Endothelial cell (in vitro differentiated cells): ENCODE results near the gene TSR1. TPM values are rescaled to one million over a fixed set of nuclear protein-coding genes. Genes with fewer than 3 reads are reported as not detected.

ENCODE experiments used
- DNase-seq: peaks from one replicate; pipeline ENCODE4 v3.0.0; 2021; ENCODE audit warnings: low spot score
- H3K27ac Mint-ChIP-seq: one replicate; pipeline ENCODE4 v1.8.0; 2021; ENCODE audit warnings: mixed read lengths, inconsistent platforms; ENCODE audit not compliant: unreplicated experiment
- H3K27me3 Mint-ChIP-seq: one replicate; pipeline ENCODE4 v1.8.0; 2021; ENCODE audit warnings: mild to moderate bottlenecking, moderate library complexity, mixed read lengths, inconsistent platforms; ENCODE audit not compliant: unreplicated experiment
- H3K36me3 Mint-ChIP-seq: one replicate; pipeline ENCODE4 v1.8.0; 2021; ENCODE audit warnings: mild to moderate bottlenecking, low read depth, mixed read lengths, inconsistent platforms; ENCODE audit not compliant: unreplicated experiment
- H3K4me1 Mint-ChIP-seq: one replicate; pipeline ENCODE4 v1.8.0; 2021; ENCODE audit warnings: mild to moderate bottlenecking, mixed read lengths, inconsistent platforms; ENCODE audit not compliant: unreplicated experiment
- H3K4me3 Mint-ChIP-seq: one replicate; pipeline ENCODE4 v1.8.0; 2021; ENCODE audit warnings: mild to moderate bottlenecking, mixed read lengths, inconsistent platforms; ENCODE audit not compliant: unreplicated experiment
- H3K9me3 Mint-ChIP-seq: one replicate; pipeline ENCODE4 v1.8.0; 2021; ENCODE audit warnings: mixed read lengths, inconsistent platforms; ENCODE audit not compliant: unreplicated experiment
- total RNA-seq: library from RNA; stranded (reverse); fragmentation: NEBNext Ultra II Directional; extraction: Animal tissue kit (Norgen Biotek cat#: 25700); gene quantifications from one replicate; pipeline ENCODE4 v1.2.1, GENCODE V29; 2021; ENCODE audit not compliant: unreplicated experiment
- TF ChIP-seq, protein P1 (sequence below): fragments of 200-600 bp; sonication (generic); IDR thresholded peaks from one replicate; pipeline ENCODE4 v1.5.0; 2021; ENCODE audit warnings: antibody characterized with exemption; ENCODE audit not compliant: unreplicated experiment

TSR1 gene
- total RNA-seq, 1 donor from 2014 or later, result 20.9 TPM

DNA sequence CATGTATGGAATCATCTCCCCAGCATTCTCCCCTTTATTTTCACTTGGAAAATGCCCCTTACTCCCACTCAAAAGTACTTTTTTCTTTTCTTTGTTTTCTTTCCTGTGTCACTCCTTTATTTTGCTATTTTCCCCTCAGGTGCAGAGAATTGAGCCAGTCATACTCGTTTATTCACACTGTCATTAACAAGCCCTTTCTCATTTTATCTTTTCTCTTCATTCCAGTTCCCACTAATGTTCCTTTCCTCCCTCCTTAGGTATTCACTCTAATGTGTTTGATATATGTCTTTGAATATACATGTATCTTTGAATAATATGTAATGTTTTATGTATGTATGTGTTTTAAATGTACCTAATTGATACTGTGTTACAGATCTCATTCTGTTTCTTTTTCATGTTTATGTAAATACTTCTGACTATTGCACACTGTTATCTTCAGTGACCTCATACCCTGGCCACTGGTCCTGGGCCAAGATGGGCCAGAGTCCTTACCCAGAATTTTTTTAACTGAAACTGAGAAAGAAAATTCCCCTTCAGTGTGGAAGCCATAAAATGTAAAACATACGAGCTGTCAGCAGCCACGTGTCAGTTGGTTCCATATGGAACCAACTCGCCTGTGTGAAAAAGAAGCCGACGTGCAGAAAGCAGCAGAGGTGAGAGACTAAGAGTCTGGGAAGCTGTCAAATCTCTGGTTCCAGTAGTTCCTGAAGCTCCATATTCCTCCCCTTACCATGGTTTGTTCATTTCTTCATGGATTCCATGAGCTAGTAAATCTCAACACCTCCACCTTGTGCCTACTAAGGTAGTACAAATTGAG is 26.7 kb downstream of the TSR1 start:
- peaks cover 4% of the 10 kb centered on the region for H3K4me1 Mint-ChIP-seq
- H3K9me3 Mint-ChIP-seq, result no peaks in the 10 kb centered on the region

DNA sequence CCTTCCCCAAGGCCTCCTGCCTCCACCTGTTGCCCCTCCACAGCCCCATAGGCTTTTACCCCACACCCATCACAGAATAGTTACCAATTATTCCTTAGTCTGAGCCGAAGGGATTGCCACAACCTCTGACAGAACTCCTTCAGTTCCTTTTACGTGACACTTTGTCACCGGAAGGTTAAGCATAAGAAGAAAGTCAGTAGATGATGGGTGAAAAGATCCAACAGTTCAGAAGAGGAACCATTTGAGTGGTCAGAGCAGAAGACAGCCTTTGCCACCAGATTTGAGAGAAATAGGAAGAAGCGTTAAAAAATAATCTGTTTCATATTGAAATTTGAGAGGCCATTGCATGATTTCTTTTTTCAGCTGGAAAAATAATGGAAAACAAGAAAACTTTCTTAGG is 31.3 kb downstream of the TSR1 start:
- H3K9me3 Mint-ChIP-seq, result no peaks in the 10 kb centered on the region
- peaks cover 7% of the 10 kb centered on the region for H3K27me3 Mint-ChIP-seq
- no peak overlapping the region for H3K27ac Mint-ChIP-seq
- no peak for DNase-seq
- peak overlapping the region; percentile 28 for H3K4me3 Mint-ChIP-seq
- H3K36me3 Mint-ChIP-seq, result peaks cover 5% of the 10 kb centered on the region
- TF ChIP-seq, protein P1, sequence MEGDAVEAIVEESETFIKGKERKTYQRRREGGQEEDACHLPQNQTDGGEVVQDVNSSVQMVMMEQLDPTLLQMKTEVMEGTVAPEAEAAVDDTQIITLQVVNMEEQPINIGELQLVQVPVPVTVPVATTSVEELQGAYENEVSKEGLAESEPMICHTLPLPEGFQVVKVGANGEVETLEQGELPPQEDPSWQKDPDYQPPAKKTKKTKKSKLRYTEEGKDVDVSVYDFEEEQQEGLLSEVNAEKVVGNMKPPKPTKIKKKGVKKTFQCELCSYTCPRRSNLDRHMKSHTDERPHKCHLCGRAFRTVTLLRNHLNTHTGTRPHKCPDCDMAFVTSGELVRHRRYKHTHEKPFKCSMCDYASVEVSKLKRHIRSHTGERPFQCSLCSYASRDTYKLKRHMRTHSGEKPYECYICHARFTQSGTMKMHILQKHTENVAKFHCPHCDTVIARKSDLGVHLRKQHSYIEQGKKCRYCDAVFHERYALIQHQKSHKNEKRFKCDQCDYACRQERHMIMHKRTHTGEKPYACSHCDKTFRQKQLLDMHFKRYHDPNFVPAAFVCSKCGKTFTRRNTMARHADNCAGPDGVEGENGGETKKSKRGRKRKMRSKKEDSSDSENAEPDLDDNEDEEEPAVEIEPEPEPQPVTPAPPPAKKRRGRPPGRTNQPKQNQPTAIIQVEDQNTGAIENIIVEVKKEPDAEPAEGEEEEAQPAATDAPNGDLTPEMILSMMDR, result no peak
- peaks cover 19% of the 10 kb centered on the region for H3K4me1 Mint-ChIP-seq

More for the DNA sequence above, 26.7 kb downstream of the TSR1 start:
- TF ChIP-seq, protein P1, result no peak
- Mint-ChIP-seq H3K4me3 (no peak overlapping the region), H3K27me3 (no peaks in the 10 kb centered on the region), H3K36me3 (no peaks in the 10 kb centered on the region), H3K27ac (no peak overlapping the region)
- DNase-seq, result no peak

DNA sequence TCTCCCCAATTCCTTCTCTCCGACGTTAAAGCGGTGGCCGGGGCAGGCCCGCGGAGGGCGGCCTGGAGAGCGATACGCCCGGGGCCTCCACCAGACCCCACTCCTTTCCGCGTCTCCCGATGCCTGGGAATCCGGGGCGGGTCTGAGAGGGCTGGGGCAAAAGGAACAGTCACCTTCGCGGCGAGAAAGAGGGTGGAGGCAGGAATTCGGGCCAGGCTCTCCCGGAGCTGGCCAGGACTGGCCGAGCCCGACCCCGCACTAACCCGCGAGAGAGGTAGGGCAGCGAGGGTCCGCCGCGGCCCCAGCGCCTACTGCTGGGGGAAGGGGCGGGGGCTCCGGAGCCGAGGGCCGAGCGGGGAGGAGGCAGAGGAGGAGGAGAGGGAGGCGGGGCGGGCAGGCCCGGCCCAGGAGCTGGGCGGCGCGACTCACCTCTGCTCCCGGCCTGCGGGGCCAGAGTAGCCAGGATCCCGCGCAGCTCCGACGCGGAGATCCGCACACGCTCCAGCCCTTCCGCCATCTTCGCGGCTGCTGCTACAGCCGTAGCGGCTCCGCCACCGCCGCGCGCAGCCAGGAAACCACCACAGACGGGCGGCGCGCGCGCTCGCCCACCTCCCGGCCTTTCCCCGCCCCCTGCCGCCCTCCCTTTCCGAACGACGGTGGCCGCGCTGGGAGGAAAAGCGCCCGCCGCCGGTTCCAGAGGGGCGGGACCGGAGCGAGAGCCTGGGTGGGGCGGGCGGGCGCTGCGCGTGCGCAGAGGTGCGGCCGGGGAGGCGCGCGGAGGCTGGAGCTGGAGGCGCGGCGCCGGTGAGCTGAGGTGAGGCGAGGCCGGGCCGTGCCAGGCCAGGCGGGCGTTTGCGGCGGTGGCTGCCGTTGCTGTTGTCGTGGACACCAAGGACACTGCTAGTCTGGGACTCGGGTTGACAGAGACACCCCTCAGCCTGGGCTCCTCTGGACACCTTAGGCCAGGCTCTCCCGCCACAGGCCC is 32.8 kb downstream of the TSR1 start, which contains the start of the genes SMG6 and SRR:
Gene SMG6, minus strand, starts transcription at position 582 of the 985 bp plus-strand sequence. Its CDS starts 65 bp downstream, at position 517.
Gene SRR, plus strand, starts transcription at position 747 of the 985 bp plus-strand sequence. CDS start 11,611 bp downstream, outside the sequence.
- TF ChIP-seq, protein P1, result no peak
- H3K36me3 Mint-ChIP-seq, result peaks cover 11% of the 10 kb centered on the region
- H3K9me3 Mint-ChIP-seq, result no peaks in the 10 kb centered on the region
- H3K4me1 Mint-ChIP-seq, result peaks cover 23% of the 10 kb centered on the region
- H3K27ac Mint-ChIP-seq, result peak within 1 kb of the TSS; percentile 67
- H3K4me3 Mint-ChIP-seq, result peak within 1 kb of the TSS; percentile 95
- peaks cover 7% of the 10 kb centered on the region for H3K27me3 Mint-ChIP-seq
- DNase-seq, result peak; percentile 93

DNA sequence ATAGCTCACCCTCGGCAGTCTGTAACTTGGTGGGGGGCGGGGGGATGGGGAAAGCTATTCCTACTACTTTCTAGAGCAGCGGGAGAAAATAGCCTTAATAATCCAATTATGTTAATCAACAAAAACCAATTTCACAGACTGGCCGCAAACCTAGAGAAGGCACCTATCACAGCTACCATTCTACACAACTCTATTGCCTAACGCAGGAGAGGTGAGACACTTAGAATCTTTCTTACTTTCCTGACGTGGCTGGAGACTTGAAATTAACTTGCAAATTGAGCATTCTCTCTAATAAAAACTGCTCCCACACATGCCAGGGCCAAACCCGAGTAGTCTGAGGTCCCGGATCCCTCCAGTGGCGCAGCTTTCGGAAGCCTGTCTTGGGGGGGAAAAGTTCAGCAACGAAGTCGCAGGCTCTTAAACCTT is 33.5 kb downstream of the TSR1 start:
- Mint-ChIP-seq H3K36me3 (peaks cover 11% of the 10 kb centered on the region), H3K4me1 (peaks cover 23% of the 10 kb centered on the region)
- no peak for DNase-seq

More for the DNA sequence above, 33.5 kb downstream of the TSR1 start:
- no peaks in the 10 kb centered on the region for H3K9me3 Mint-ChIP-seq
- H3K27ac Mint-ChIP-seq, result peak overlapping the region; percentile 67
- TF ChIP-seq, protein P1, result no peak
- H3K4me3 Mint-ChIP-seq, result peak overlapping the region; percentile 95
- peaks cover 7% of the 10 kb centered on the region for H3K27me3 Mint-ChIP-seq
